GM21786 (cell line): ENCODE results near the gene FBXL7.

Experiments used
- ATAC-seq: cut with Tn5 transposase; IDR thresholded peaks from one replicate; pipeline ENCODE4 v1.9.1; 2021; ENCODE audit not compliant: unreplicated experiment

The FBXL7 gene

GRCh38 chr5:15501091-15501791 lies 1.3 kb downstream of the FBXL7 start:
- no peak for ATAC-seq

DNA sequence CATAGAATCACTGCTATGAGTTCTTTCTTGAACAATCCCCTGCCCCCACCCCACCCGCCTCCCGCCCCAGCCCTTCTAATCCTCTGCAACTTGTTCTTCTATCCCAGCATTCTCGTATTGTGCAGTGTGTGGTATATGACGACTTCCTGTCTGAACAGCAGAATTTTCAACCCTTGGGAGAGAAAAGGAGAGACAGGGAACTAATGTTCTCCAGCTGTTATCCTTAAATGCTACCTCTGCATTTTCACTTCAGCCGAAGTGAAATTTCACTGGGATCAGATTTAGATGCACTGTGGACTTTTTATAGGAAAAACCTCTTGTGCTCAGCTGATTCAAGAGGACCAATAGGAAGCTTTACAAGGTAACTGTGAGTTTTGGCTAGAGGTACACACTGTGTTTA lies 2.2 kb downstream of the FBXL7 start:
- no peak for ATAC-seq

DNA sequence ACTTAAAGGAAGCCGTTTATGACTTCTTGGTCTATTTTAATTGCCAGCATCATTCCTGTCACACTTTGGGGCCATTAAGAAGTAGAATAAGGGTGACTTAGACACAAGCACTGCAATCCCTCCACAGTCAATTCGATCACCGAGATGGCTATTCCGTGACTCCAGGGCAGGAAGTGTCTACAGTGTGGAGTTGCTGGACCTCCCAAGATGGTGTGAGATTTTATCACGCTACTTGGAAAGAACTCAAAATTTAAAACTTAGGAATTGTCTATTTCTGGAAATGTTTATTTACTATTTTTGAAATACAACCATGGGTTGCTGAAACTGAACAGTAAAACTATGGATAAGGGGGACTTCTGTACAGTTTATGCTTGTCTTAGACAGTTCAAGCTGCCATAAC lies 6.2 kb downstream of the FBXL7 start:
- ATAC-seq, result no peak

- no peak for ATAC-seq
These were observed 6.9 kb downstream of the FBXL7 start for GRCh38 chr5:15506897-15507296.

GRCh38 chr5:15510092-15510491 lies 10.1 kb downstream of the FBXL7 start:
- no peak for ATAC-seq

DNA sequence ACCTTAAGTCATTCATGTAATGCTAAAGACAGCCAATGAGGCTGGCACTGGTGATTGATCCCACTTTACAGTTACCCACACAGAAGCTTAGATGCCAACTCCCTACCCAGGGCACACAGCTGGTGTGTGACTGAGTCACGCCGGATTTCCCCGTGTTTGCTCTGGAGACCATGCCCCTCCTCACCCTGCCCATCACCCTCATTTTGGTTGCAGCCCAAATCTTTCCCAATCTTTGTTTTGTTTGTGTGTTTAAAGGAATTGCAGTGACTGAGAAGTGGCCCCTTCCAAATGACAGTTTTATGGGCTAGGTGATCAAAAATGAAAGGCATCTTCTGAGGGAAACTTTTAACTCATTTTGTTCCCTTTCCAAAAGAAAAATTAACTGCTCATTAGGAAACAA lies 10.9 kb downstream of the FBXL7 start:
- ATAC-seq, result no peak

- ATAC-seq, result no peak
These were observed 13.5 kb downstream of the FBXL7 start for GRCh38 chr5:15513431-15513830.

DNA sequence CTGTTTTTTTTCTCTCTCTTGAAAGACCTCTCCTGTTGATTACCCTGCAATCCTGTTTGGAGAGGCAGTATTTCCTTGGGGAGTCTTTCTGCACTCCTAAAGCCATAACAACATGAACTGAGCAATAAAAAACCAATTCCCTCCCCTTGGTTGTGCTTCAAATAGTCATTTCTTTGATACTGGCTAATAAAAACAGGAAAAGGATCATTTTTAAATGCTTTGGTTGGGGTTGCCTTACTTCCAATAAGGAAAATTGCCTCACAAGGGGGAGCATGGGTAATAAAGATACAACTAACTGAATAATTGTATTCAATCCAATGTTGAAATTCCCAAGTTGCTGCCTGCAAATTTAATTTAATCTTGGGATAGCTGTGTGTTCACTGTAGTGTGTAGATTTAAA lies 13.9 kb downstream of the FBXL7 start:
- no peak for ATAC-seq

DNA sequence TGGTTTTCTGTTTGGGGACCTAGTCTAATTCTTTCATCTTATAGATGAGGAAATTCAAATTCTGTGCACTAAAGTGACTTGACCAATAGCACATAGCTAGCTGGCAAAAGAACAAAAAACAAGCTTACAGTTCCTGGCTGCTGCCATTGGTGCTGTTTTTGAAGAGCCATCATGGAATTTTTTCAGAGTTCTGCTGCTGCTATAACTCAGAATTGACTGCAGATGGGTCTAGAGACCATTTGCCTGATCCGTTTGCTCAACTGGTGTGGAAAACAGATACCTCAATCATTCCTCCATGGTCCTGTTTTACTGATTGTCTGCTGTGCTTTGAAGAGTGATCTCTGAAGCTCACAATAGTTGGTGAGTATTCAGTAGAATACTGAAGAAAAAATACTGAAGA lies 15.2 kb downstream of the FBXL7 start:
- no peak for ATAC-seq

DNA sequence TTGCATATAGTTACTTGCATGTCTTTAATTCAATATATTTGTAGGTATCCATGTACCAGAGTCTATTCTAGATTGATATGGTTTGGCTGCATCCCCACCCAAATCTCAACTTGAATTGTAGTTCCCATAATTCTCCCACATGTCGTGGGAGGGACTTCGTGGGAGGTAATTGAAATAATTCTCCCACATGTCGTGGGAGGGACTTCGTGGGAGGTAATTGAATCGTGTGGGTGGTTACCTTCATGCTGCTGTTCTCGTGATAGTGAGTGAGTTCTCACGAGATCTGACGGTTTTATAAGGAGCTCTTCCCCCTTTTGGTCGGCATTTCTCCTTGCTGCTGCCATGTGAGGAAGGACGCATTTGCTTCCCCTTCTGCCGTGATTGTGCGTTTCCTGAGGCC lies 16.5 kb downstream of the FBXL7 start:
- no peak for ATAC-seq

DNA sequence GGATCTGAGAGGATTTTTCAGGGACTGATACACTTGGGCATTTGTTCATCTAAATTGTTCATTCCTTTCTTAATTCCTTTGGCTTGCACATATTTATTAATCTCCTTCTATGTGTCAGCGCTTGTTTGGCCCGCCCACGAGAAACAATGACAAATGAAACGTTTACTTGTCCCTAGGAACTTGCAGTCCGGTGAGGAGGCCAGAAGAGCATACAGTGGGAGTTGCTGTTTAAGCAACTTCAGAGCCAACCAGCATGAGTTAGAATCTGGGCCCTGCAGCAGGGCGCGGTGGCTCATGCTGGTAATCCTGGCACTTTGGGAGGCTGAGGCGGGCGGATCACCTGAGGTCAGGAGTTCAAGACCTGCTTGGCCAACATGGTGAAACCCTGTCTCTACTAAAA lies 18.8 kb downstream of the FBXL7 start:
- ATAC-seq, result no peak

- ATAC-seq, result no peak
These were observed 20.9 kb downstream of the FBXL7 start for GRCh38 chr5:15520856-15521255.

DNA sequence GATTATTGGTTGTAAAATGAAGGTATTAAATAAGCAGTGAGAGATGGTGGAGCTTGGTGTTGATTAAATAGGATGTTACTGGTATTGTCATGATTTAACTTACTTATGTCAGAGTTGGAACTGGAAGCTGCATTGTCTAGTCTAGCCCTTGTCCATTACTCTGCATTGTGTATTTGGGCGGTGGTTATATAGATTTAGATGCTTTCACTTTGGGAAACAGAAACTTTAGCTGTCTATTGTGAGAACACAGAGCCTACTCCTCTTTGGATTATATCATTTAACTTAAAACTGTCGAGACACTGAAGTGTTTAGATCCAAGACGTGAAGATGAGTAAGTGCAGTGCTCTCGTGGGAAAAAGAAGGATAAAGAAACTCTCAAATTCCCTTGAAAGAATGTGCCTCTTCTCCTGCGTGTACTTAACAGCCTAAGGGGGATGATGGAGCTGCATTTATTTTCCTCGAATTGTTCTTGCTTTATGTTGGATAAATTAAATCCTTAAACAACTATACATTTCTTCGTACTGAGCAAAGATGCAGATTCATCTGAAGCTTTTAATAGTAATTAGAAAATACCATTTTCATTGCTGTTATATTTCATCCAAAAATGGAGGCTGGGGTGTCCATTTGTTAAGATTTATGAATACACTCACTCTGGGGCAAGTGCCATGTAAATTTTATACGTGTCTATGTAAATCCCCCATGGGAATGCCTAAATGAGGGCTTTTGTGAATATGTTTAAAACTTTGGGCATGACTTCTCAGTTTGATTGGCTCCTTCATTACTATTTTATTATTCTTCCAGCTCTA lies 21.6 kb downstream of the FBXL7 start:
- ATAC-seq, result no peak

- ATAC-seq, result no peak
These were observed 22.2 kb downstream of the FBXL7 start for GRCh38 chr5:15522187-15522520.

GRCh38 chr5:15524712-15525111 lies 24.7 kb downstream of the FBXL7 start:
- no peak for ATAC-seq

- no peak for ATAC-seq
These were observed 25.8 kb downstream of the FBXL7 start for GRCh38 chr5:15525703-15526275.

DNA sequence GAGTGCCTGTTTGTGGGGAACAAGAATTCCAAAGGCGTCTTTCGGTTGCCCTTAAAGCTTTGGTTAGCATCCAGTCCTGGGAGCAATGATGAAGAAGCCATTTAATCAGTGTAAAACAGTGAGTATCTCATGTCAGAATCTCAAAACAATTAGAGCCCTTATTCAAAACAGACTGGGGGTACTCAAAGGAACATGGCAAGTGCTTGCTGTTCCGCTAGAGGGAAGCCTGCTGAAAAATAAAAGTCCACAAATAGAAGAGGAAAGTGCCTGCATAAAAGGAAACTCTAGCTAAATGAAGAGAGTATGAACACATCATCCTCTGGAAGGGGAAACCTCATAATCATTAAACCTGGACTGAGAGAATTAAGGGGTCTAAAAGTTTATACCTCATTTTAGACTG lies 26.4 kb downstream of the FBXL7 start:
- no peak for ATAC-seq

DNA sequence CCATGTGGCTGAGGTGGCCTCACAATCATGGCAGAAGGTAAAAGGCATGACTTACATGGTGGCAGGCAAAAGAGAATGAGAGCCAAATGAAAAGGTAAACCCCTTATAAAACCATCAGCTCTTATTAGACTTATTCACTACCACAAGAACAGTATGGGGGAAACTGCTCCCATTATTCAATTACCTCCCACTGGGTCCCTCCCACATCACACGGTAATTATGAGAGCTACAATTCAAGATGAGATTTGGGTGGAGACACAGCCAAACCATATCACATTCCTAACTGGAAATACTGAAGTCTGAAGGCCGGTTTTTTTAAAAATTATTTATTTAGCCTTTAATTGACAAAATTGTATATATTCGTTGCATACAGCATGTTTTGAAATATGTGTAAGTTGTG lies 28.5 kb downstream of the FBXL7 start:
- ATAC-seq, result no peak

- ATAC-seq, result no peak
These were observed 29.0 kb downstream of the FBXL7 start for GRCh38 chr5:15529013-15529412.

DNA sequence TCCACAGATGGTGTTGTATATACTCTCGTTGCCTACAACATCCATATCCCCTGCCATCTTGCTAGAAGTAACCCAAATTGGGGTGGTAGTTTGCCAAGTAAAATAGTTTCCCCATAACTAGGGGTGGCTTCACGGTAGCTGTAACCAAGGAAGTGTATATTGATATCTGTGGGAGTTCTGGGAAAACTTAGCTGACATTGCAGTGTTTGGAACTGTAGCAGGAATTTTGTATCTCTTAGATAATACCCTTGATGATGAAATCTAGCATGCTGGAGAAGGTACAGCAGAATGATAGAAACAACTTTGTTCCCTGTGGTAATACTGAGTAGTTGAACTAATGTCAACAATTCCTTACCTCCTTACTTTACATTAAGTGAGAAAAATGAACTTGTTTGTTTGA lies 29.8 kb downstream of the FBXL7 start:
- ATAC-seq, result no peak

DNA sequence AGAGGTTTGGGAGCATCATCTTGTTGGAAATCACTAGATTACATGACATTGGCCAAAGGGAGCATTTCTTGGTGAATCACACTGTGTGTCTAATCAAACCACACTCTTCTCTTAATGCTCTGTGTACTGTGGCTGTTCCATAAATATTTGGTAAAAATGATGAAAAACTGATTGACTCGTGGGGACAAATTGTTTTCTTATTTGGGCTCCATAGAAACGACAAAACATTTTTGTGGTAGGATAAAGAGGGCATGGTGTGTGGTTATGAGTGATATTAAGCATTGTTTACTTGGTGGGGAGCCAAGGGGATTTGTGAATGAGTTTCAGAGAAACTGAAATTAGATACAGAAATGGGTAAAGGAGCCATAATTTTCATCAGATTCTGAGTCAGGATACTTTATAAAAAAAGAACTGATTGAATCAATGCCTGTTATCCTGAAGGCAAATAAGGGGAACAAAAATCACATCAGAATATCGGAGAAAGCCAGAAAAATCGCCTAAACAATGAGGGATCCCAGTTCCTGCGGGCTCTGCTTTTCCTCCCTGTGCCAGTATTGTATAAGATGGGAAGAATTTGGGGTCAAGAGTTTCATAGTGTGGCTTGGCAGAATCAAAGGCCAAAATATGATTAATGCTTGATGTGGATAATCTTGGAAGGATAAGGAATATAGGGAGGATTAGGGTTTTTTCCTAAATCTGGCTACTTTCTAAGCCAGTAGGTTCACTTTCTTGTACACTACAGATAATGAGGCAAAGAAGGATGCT lies 33.3 kb downstream of the FBXL7 start:
- no peak for ATAC-seq

DNA sequence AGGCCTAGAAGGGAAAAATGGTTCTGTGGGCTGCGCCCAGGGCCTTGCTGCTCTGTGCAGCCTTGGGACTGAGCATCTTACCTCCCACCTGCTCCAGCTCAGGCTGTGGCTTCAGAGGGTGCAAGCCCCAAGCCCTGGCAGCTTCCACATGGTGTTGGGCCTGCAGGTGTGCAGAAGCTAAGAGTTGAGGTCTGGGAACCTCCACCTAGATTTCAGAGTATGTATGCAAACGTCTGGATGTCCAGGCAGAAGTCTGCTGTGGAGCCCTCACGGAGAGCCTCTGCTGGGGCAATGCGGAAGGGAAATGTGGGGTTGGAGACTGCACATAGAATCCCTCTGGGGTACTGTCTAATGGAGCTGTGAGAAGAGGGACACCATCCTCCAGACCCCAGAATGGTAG lies 36.0 kb downstream of the FBXL7 start:
- ATAC-seq, result no peak
